Measurements from ENCODE around the gene PPFIA4. TPM values are rescaled to one million over a fixed set of nuclear protein-coding genes. Genes with fewer than 3 reads are reported as not detected.
A peak's percentile ranks its signal among the peaks of the same experiment; 100 is the strongest.

The PPFIA4 gene
- total and polyA plus RNA-seq, 2 of the 4 experiments (the other 2 are of a cell fraction) = 5.4 to 13.7 TPM

DNA sequence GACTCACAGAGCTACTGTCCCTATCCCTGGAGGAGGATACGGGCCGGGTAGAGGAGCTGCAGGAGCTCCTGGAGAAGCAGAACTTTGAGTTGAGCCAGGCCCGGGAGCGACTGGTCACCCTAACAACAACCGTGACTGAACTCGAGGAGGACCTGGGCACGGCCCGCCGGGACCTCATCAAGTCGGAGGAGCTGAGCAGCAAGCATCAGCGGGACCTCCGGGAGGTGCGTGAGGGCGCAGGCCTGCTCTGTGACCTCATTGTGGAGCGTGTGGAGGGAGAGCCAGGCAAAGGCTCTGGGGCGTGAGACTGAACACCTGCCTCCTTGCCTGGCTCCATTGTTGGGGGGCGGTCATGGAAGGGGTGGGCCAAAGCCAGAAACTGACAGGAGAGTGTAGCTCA lies 19.0 kb downstream of the PPFIA4 start:
- CTCF ChIA-PET = no interaction called here
- H3K4ac ChIP-seq (ENCODE audit: low read depth, low read length) = no peak overlapping the region
- WGBS, 2 experiments (ENCODE audit: extremely low coverage in 2 of 2, insufficient read length in 1 of 2) = 96% methylated on average over 10 of the region's 17 CpGs; no CpG with 5 or more reads in 1 of the 2 experiments
- BruUV-seq (replicated peaks) = no TSS peak
- no peak overlapping the region for H4K91ac ChIP-seq (ENCODE audit: insufficient read depth, low read depth, low read length)
- H3K36me3 ChIP-seq (ENCODE audit: control insufficient read depth, insufficient read depth, low read length) = peaks cover 21% of the 10 kb centered on the region
- no peak overlapping the region for H4K8ac ChIP-seq (ENCODE audit: low read depth in 2 of 2, low read length in 2 of 2)
- H3K9me3 ChIP-seq (ENCODE audit: control insufficient read depth, insufficient read depth, low read length) = no peaks in the 10 kb centered on the region
- no peak overlapping the region for H3K18ac ChIP-seq (ENCODE audit: low read depth, low read length)
- H3K79me1 ChIP-seq (ENCODE audit: low read depth in 1 of 2, low read length in 2 of 2) = peaks cover 0 to 7% of the 10 kb centered on the region in 2 experiments; a peak in 1 of 4 replicates
- DNase-seq (no peak), ATAC-seq (ENCODE audit: low read depth) (no peak)
- H4K20me1 ChIP-seq (ENCODE audit: insufficient read depth, low read length) = peaks cover 3% of the 10 kb centered on the region; the same call in 1 of the 2 replicates
- no peak overlapping the region for H3K4me3 ChIP-seq (ENCODE audit: insufficient read depth, low read depth, low read length)
- H3K27ac ChIP-seq (ENCODE audit: insufficient read depth, low read length) = no peak overlapping the region
- no peak overlapping the region for H2AK5ac ChIP-seq (ENCODE audit: low read depth, low read length)
- no peak overlapping the region for H3K4me2 ChIP-seq (ENCODE audit: low read depth, low read length)
- H3K4me1 ChIP-seq (ENCODE audit: control insufficient read depth, insufficient read depth, low read length) = peaks cover 14% of the 10 kb centered on the region
- peak overlapping the region; percentile 37 for H2AK9ac ChIP-seq (replicated peaks; ENCODE audit: low read depth, low read length, poor library complexity)
- no peak overlapping the region for H3K23ac ChIP-seq (ENCODE audit: low read depth, low read length)
- intact Hi-C loops (cut with micrococcal nuclease) = no loop called here
- POLR2A ChIA-PET (ENCODE audit: unreplicated experiment) = no interaction called here
- peaks cover 6% of the 10 kb centered on the region for H3K9me1 ChIP-seq (ENCODE audit: insufficient read depth, low read length)
- H2BK120ac ChIP-seq (ENCODE audit: low read depth, low read length) = no peak overlapping the region
- no peak for TF ChIP-seq CTCF (conservative IDR thresholded peaks at IDR 0.05; ENCODE audit: low read depth, low read length)
- no peak for TF ChIP-seq RAD21 (IDR thresholded peaks at IDR 0.05; ENCODE audit: low read length)
- no peak for TF ChIP-seq RFX5 (IDR thresholded peaks at IDR 0.05; ENCODE audit: low read depth, low read length)
- no peak for TF ChIP-seq POLR2A (IDR thresholded peaks at IDR 0.05; ENCODE audit: low read depth, low read length)
- TF ChIP-seq, protein P1, sequence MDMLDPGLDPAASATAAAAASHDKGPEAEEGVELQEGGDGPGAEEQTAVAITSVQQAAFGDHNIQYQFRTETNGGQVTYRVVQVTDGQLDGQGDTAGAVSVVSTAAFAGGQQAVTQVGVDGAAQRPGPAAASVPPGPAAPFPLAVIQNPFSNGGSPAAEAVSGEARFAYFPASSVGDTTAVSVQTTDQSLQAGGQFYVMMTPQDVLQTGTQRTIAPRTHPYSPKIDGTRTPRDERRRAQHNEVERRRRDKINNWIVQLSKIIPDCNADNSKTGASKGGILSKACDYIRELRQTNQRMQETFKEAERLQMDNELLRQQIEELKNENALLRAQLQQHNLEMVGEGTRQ (IDR thresholded peaks at IDR 0.05; ENCODE audit: low read depth, low read length) = no peak
- TF ChIP-seq NFE2L2 (IDR thresholded peaks at IDR 0.05; ENCODE audit: low read depth, low read length) = no peak
- TF ChIP-seq SMC3 (IDR thresholded peaks at IDR 0.05; ENCODE audit: low read depth, low read length) = no peak
- H2BK15ac ChIP-seq (ENCODE audit: low read depth, low read length) = no peak overlapping the region
- no peak overlapping the region for H3K56ac ChIP-seq (ENCODE audit: extremely low read depth, insufficient read depth, low read length)
- H4K5ac ChIP-seq (ENCODE audit: low read depth, low read length) = no peak overlapping the region
- no peak overlapping the region for H3K14ac ChIP-seq (replicated peaks; ENCODE audit: low read depth, low read length)
- no peak overlapping the region for H2AFZ ChIP-seq (replicated peaks; ENCODE audit: low read length, poor library complexity)
- in situ Hi-C loops (cut with MboI; ENCODE audit: low sequenced_read_pairs) = no loop called here
- H2BK5ac ChIP-seq (ENCODE audit: low read depth, low read length, poor library complexity, severe bottlenecking) = no peak overlapping the region
- no peak overlapping the region for H2BK20ac ChIP-seq (ENCODE audit: low read depth, low read length)
- dilution Hi-C loops (cut with HindIII; ENCODE audit: low sequenced_read_pairs, unreplicated experiment) = no loop called here
- no peaks in the 10 kb centered on the region for H3K27me3 ChIP-seq (ENCODE audit: control insufficient read depth, insufficient read depth, low read length)
- H3K9ac ChIP-seq (ENCODE audit: low read depth, low read length) = no peak overlapping the region
